HG02588 (cell line): Measurements from ENCODE around the gene NAV2.

Experiments
- ATAC-seq: cut with Tn5 transposase; IDR thresholded peaks from one replicate; pipeline ENCODE4 v1.9.1; 2021; ENCODE audit warnings: mild to moderate bottlenecking, moderate library complexity; ENCODE audit not compliant: unreplicated experiment

NAV2 gene

DNA sequence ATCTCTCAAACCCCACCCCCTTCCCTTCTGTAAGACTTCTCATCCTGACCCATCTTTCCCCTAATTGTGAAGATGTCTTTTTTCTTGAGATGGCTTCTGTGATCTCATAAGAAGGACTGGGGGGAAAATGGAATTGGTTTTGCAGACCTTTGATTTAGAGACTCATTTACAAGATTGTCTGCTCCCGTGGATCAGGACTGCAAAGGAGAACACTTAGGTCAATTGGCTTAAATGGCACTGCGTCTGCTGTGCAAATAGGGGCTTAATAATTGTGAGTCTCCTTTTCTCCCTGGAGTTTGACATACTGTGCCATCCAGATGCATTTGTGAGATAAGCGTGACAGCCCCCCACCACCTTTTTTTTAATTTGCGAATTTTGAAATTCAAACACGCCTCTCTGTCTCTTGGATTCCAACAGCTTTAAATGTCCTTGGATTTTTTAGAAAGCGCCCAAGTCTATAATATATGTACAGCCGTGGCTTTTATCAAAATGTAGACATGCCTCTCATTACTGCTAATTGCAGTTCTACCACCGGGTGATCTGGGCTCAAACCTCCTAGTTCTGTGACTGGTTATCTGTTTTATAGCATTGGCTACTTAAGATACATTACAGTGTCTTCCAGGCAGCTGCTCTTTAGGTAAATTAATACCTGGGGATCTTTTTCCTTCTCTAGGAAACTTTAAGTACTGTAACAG, 297.7 kb downstream of the NAV2 start:
- no peak for ATAC-seq

GRCh38 chr11:20010851-20011225, 298.2 kb downstream of the NAV2 start:
- ATAC-seq: no peak

DNA sequence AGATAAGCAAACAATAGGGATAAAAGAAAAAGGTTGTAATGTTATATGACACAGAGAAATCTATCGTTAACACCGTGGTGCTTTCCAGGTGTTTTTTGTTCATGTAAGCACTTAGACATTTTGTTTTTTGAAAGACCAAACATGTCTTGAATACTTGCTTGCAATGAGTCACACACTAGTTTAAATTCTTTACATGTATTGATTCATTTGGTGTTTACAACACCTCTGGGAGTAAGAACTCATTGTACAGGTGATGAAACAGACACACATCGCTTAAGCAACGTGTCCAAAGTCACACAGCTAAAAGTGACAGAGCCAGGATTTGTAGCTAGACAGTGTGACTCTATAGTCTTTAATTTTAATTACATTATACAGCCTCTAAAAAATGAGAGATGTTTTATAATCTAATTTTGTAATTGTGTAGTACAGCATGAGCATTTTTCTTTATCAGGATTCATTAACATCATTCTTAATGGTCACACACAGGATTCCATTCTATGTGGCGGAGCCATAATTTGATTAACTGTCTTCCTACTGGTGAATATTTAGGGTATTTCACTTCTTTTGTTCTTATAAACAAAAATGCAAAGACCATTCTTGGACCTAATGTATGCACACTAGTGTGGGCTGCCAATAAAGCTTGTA, 298.8 kb downstream of the NAV2 start:
- ATAC-seq: no peak

GRCh38 chr11:20013346-20014066, 300.9 kb downstream of the NAV2 start:
- no peak for ATAC-seq

DNA sequence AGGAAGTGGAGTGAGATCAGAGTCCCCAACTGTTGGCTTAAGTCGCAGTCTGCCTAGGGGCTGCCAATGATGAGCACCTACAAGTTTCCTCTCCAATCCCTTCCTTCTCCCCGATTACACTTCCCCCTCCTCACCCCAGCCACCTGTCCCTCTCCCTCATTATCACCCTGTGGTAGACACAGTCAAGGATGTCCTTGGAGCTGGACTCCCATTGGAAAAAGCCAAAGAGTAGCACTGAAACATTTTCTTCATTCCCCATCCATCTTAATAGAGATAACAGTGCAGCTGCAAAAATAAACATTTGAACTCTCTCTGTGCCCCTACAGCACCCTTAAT, 301.4 kb downstream of the NAV2 start:
- ATAC-seq: no peak

GRCh38 chr11:20015101-20015500, 302.5 kb downstream of the NAV2 start:
- no peak for ATAC-seq

- no peak for ATAC-seq
Measured at GRCh38 chr11:20015529-20016427, 303.1 kb downstream of the NAV2 start.

GRCh38 chr11:20016526-20016925, 303.9 kb downstream of the NAV2 start:
- no peak for ATAC-seq

DNA sequence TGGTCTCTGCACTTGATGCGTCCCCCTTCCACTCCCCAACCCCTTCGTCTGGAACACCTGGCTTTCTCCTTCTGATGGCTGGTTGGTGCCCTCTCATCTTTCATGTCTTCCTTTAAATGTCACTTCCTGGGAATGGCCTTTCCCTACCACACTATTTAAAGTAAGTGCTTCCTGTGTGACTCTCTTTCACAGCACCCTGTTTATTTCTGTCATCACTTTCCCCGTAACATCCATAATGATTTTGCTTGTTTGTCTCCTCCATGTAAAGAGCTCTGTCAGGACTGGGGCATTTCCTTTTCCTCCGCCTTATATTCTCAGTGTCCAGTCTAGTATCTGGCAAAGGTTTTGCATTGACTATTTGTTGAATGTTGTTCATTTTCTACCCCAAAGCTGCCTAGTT, 304.7 kb downstream of the NAV2 start:
- no peak for ATAC-seq

DNA sequence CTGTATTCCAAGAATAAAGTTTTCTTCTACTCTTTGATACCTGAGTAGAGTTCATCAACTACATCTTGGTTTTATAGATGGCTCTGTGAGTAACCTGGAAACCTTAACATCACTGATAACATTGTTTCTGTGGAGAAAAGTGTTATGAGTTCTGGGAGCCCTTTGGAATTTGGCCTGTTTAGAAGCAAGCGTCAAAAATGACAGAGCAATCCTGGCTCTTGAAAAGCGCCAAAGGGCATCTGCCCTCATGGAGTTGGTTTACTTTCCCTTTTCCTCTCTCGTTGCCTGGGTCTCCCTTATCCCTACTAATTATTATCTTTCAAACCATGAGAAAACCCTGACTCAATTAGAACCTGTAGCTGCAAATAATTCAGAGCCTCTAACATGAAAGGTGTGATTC, 307.6 kb downstream of the NAV2 start:
- ATAC-seq: no peak

- ATAC-seq: no peak
Measured at GRCh38 chr11:20020716-20021115, 308.1 kb downstream of the NAV2 start.

DNA sequence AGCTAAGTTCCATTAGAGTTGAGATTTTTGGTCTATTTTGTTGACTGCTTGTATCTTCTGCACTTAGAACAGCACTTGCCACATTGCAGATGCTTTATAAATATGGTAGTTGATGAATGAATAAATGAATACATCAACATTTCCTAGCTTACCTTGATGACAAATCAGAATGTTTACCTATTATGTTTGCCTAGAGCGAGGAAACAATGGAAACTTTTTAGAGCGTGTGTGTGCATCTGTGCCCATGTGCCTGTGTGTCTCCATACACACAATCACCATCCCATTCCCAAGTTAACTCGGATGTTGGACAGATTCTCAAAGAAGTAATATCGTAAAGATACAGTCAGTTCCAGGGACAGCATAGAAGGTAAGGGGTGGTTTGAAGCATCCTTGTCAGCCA, 308.6 kb downstream of the NAV2 start:
- no peak for ATAC-seq

GRCh38 chr11:20021771-20022362, 309.2 kb downstream of the NAV2 start:
- no peak for ATAC-seq

DNA sequence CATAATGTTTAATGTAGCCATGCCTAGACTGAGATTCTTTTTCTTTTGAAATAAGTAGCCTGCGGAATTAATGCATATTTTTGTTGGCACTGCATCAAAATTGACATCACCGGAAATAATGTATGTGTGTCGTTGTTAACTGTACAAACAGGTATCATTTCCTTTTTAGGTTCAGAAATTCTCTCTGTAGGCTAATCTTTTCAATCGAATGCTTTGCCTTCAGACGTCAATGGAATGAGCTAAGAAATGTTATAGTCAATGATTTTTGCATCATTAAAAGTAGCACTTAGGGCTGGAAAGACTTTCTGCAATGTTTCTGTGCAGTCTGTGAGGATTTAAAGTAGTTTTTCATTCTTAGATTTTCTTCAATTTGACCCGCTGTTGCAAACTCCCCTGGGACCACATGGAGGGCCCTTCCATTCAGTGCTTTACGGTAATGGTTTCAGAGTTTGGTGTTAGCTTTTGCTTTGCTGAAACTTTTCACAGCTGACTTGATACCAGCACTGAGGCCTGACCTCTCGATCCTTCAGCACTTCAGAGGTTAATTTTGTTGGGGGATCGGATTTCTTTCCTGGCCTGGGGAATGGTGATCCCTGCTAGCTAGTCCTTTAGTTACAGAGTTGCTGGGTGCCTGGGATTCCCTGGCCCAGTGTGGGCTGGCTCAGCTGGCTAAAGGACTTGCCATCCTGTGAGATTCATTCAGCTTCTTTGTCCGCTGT, 309.9 kb downstream of the NAV2 start:
- ATAC-seq: no peak

DNA sequence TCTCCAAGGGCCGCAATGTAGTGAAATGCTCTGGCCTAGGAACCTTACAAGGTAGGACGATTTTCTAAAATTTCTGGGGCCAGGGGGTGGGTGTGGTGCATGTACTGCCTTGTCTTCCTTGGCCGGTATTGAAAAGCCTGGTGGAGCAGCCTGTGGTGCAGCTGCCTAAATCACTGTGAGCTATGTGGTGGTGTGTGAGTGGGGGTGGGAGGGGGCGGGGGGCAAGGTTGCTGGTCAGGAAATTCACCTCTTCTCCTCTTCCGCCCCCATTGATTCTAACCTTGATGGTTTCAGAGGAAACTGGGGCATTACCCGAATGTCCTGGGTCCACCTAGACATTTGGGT, 310.4 kb downstream of the NAV2 start:
- ATAC-seq: no peak

- ATAC-seq: no peak
Measured at GRCh38 chr11:20024172-20024935, 311.7 kb downstream of the NAV2 start.

- ATAC-seq: no peak
Measured at GRCh38 chr11:20025332-20025840, 312.7 kb downstream of the NAV2 start.

- no peak for ATAC-seq
Measured at GRCh38 chr11:20026629-20027555, 314.3 kb downstream of the NAV2 start.
